PC-3 (cell line): Measurements from ENCODE around the gene CRACR2B. TPM values are rescaled to one million over a fixed set of nuclear protein-coding genes. Genes with fewer than 3 reads are reported as not detected.

ENCODE experiments used
- ATAC-seq: fragments of 200-7000 bp; cut with Tn5 transposase; 2 replicates; pipeline ENCODE4 v1.9.1; 2020; ENCODE audit warnings: mild to moderate bottlenecking, moderate library complexity
- BruUV-seq: library from RNA; stranded (reverse); fragments of 400-500 nt; replicated peaks from 2 replicates; lab custom pipeline; 2021; lab: Mats Ljungman, UMichigan
- CTCF ChIA-PET: fragments of 300-600 bp; sonication (Branson Sonifier 250); formaldehyde crosslinking; loops from one replicate; lab custom pipeline; 2022; ENCODE audit warnings: antibody characterized with exemption; lab: Charles Lee
- POLR2A ChIA-PET: fragments of 300-600 bp; sonication (Branson Sonifier 250); formaldehyde crosslinking; loops from one replicate; lab custom pipeline; 2022; ENCODE audit warnings: antibody characterized with exemption; ENCODE audit not compliant: unreplicated experiment; lab: Charles Lee
- DNase-seq: peaks from one replicate; pipeline ENCODE4 v3.0.0-alpha.2; 2015
- H2AFZ ChIP-seq: fragments of 300-600 bp; sonication (generic); 2 replicates; pipeline ENCODE4 v1.6.0; 2016; ENCODE audit warnings: antibody characterized with exemption, low read length
- H3F3A ChIP-seq: fragments of 300-600 bp; sonication (generic); one replicate; pipeline ENCODE4 v1.6.0; 2017; ENCODE audit warnings: antibody characterized with exemption, low read length, control low read depth, mild to moderate bottlenecking; ENCODE audit not compliant: unreplicated experiment
- H3K27ac ChIP-seq: fragments of 300-600 bp; sonication (generic); 2 replicates; pipeline ENCODE4 v1.5.1; 2016; ENCODE audit warnings: mild to moderate bottlenecking, low read length
- H3K27me3 ChIP-seq: fragments of 300-600 bp; sonication (generic); 2 replicates; pipeline ENCODE4 v1.6.1; 2016; ENCODE audit warnings: low read length, mixed read lengths
- H3K36me3 ChIP-seq: fragments of 300-600 bp; sonication (generic); 2 replicates; pipeline ENCODE4 v1.6.1; 2016; ENCODE audit warnings: low read depth, mixed run types, low read length, mixed read lengths
- H3K4me1 ChIP-seq: fragments of 300-600 bp; sonication (generic); 2 replicates; pipeline ENCODE4 v1.5.1; 2016; ENCODE audit warnings: low read length; ENCODE audit not compliant: insufficient read depth
- H3K4me2 ChIP-seq: fragments of 300-600 bp; sonication (generic); 2 replicates; pipeline ENCODE4 v1.6.0; 2016; ENCODE audit warnings: low read length
- H3K4me3 ChIP-seq: fragments of 300-600 bp; sonication (generic); 2 replicates; pipeline ENCODE4 v1.5.1; 2016; ENCODE audit warnings: mild to moderate bottlenecking, low read length, mixed read lengths
- H3K79me2 ChIP-seq: fragments of 300-600 bp; sonication (generic); 2 replicates; pipeline ENCODE4 v1.6.1; 2017; ENCODE audit warnings: low read length, mixed read lengths
- H3K9ac ChIP-seq: fragments of 300-600 bp; sonication (generic); 2 replicates; pipeline ENCODE4 v1.6.0; 2016; ENCODE audit warnings: mild to moderate bottlenecking, low read length
- H3K9me2 ChIP-seq: fragments of 300-600 bp; sonication (generic); replicated peaks from 2 replicates; pipeline ENCODE4 v1.6.1; 2016; ENCODE audit warnings: mixed run types, low read length, mixed read lengths
- H3K9me3 ChIP-seq: fragments of 300-600 bp; sonication (generic); 2 replicates; pipeline ENCODE4 v1.6.1; 2016; ENCODE audit warnings: low read length, mixed read lengths
- H4K20me1 ChIP-seq: fragments of 300-600 bp; sonication (generic); 2 replicates; pipeline ENCODE4 v1.6.1; 2016; ENCODE audit warnings: low read length, mixed read lengths
- EZH2 ChIP-seq: fragments of 300-600 bp; sonication (generic); IDR thresholded peaks from one replicate; pipeline ENCODE4 v1.6.1; 2017; ENCODE audit warnings: antibody characterized with exemption, mild to moderate bottlenecking, low read length; ENCODE audit not compliant: unreplicated experiment
- EZH2phosphoT487 ChIP-seq: fragments of 300-600 bp; sonication (generic); IDR thresholded peaks from 2 replicates; pipeline ENCODE4 v1.6.1; 2018; ENCODE audit warnings: mild to moderate bottlenecking, antibody characterized with exemption, low read length, borderline replicate concordance
- intact Hi-C: fragments of 100-400 bp; cut with micrococcal nuclease; formaldehyde crosslinking; loops from 2 replicates; pipeline ENCODE4 v1.9.0; 2023
- total RNA-seq: library from RNA; depleted of rRNA; stranded (reverse); fragments of >200 nt; gene quantifications from 2 replicates; pipeline ENCODE4 v1.2.3, GENCODE V29; 2014
- TF ChIP-seq, protein P1 (sequence below): fragments of 300-600 bp; sonication (generic); conservative IDR thresholded peaks from 2 replicates; pipeline ENCODE4 v1.5.1; 2017; ENCODE audit warnings: antibody characterized with exemption, low read depth, mild to moderate bottlenecking, low read length

The CRACR2B gene
- total RNA-seq, 1 experiment from 2014 or later: 10.6 TPM

DNA sequence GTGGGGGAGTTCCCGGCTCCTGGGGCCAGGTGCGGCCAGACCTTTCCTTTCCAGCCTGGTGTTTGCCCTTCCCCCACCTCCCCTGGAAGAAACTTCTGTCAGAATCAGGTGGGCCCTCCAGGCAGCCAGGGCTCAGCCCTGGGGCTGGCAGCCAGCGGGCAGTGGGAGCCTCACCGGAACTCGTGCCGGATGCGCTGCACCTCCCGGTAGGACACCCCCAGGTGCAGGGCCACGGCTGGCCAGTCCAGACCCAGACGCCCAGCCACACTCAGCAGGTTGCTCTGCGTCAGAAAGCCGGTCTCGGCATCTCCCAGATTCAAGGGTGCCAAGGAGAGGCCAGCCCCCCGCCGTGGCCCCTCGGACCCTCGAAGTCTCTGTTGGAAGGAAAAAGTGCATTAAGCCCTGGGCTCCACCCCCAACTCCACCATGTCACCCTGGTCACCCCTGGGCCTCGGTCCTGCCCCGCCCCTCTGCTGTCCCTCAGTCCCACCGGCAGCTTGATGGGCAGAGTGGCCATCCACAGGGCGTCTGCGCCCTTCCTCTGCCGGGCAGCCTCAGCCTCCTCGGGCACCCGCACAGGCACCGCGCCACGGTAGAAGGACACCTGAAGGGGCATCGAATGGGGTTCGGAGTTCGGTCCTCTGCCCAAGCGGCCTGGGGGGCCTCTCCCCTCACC, 27.9 kb upstream of the CRACR2B start:
- H4K20me1 ChIP-seq: no peaks in the 10 kb centered on the region
- intact Hi-C loops: no loop called here
- no TSS peak for BruUV-seq
- no peak overlapping the region for H3K9ac ChIP-seq
- no peak for ATAC-seq
- H3K36me3 ChIP-seq: no peaks in the 10 kb centered on the region; the same call in 1 of the 2 replicates
- H3K79me2 ChIP-seq: peaks cover 24% of the 10 kb centered on the region
- H3K9me3 ChIP-seq: no peaks in the 10 kb centered on the region
- ChIA-PET CTCF (no interaction called here), POLR2A (no interaction called here)
- TF ChIP-seq EZH2phosphoT487 (no peak), EZH2 (no peak)
- TF ChIP-seq, protein P1, sequence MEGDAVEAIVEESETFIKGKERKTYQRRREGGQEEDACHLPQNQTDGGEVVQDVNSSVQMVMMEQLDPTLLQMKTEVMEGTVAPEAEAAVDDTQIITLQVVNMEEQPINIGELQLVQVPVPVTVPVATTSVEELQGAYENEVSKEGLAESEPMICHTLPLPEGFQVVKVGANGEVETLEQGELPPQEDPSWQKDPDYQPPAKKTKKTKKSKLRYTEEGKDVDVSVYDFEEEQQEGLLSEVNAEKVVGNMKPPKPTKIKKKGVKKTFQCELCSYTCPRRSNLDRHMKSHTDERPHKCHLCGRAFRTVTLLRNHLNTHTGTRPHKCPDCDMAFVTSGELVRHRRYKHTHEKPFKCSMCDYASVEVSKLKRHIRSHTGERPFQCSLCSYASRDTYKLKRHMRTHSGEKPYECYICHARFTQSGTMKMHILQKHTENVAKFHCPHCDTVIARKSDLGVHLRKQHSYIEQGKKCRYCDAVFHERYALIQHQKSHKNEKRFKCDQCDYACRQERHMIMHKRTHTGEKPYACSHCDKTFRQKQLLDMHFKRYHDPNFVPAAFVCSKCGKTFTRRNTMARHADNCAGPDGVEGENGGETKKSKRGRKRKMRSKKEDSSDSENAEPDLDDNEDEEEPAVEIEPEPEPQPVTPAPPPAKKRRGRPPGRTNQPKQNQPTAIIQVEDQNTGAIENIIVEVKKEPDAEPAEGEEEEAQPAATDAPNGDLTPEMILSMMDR: no peak
- no peak for DNase-seq
- no peak overlapping the region for H2AFZ ChIP-seq
- H3K27me3 ChIP-seq: no peaks in the 10 kb centered on the region
- no peak overlapping the region for H3K27ac ChIP-seq
- peaks cover 24% of the 10 kb centered on the region for H3K4me1 ChIP-seq
- H3F3A ChIP-seq: peaks cover 4% of the 10 kb centered on the region
- no peaks in the 10 kb centered on the region for H3K9me2 ChIP-seq
- H3K4me3 ChIP-seq: no peak overlapping the region
- no peak overlapping the region for H3K4me2 ChIP-seq

DNA sequence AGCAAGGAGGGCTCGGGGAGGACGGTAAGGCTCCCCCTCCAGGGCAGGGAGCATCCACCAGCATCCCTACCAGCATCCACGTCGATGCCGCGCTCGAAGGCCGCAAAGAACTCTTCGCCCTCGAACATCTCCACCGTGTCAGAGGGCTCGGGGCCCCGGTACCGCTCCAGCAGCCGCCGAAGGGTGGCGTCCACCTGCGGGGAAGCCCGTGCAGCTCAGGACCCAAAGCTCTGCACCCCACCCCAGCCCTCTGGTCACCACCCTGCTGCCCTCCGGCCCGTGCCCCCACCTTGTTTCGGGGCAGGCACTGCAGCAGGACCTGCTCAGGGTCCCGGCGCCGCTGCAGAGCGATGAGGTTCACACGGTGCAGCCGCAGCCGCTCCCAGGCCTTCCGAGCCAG, 27.2 kb upstream of the CRACR2B start:
- ChIA-PET POLR2A (no interaction called here), CTCF (no interaction called here)
- Histone ChIP-seq H3K27me3 (no peaks in the 10 kb centered on the region), H3K36me3 (no peaks in the 10 kb centered on the region), H3F3A (peaks cover 4% of the 10 kb centered on the region), H3K9me2 (no peaks in the 10 kb centered on the region), H3K4me1 (peaks cover 20% of the 10 kb centered on the region), H3K9me3 (no peaks in the 10 kb centered on the region), H3K9ac (no peak overlapping the region), H3K4me2 (no peak overlapping the region), H3K27ac (no peak overlapping the region), H3K4me3 (no peak overlapping the region), H3K79me2 (peaks cover 19% of the 10 kb centered on the region), H4K20me1 (no peaks in the 10 kb centered on the region), H2AFZ (no peak overlapping the region)
- intact Hi-C loops: no loop called here
- no peak for TF ChIP-seq EZH2
- TF ChIP-seq, protein P1: no peak
- TF ChIP-seq EZH2phosphoT487: no peak
- no TSS peak for BruUV-seq
- no peak for ATAC-seq
- no peak for DNase-seq

DNA sequence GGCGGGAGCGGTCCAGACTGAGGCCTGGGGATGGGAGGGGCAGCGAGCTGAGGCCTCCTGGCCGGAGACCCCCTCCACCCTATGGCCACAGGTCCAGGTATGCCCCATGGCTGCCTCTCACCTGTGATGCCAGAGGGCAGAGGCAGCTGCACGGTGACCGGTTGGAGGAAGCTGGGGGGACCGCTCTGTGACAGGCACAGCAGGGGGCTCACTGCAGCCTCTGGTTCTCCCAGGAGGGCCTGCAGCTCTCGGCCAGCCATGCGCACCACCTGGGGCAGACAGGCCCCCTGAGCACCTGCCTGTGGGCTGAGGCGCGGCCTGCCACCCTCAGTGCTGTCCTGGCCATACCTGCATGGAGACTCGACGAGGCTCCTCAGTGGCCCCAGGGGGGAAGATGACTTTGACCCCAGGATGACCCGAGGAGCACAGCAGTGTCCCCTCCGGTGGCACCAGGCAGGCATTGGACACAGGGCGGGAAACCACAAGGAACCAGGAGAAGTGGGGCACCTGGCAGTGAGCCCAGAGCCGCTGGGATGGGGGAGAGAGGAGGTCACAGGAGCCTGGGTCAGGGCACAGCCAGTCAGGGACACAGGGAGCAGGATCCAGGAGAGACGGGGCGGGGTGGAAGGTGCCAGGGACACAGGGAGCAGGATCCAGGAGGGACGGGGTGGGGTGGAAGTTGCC, 26.5 kb upstream of the CRACR2B start:
- H3F3A ChIP-seq: peaks cover 4% of the 10 kb centered on the region
- no peak for ATAC-seq
- POLR2A ChIA-PET: no interaction called here

More for the DNA sequence above, 26.5 kb upstream of the CRACR2B start:
- Histone ChIP-seq H2AFZ (no peak overlapping the region), H3K4me2 (no peak overlapping the region), H4K20me1 (no peaks in the 10 kb centered on the region), H3K36me3 (no peaks in the 10 kb centered on the region), H3K27ac (no peak overlapping the region), H3K9me2 (no peaks in the 10 kb centered on the region), H3K27me3 (no peaks in the 10 kb centered on the region), H3K79me2 (peaks cover 14% of the 10 kb centered on the region; the same call in 1 of the 2 replicates), H3K9ac (no peak overlapping the region), H3K9me3 (no peaks in the 10 kb centered on the region), H3K4me3 (no peak overlapping the region), H3K4me1 (peaks cover 17% of the 10 kb centered on the region)
- no TSS peak for BruUV-seq
- no peak for DNase-seq
- CTCF ChIA-PET: no interaction called here
- intact Hi-C loops: no loop called here
- TF ChIP-seq, protein P1: no peak
- no peak for TF ChIP-seq EZH2phosphoT487
- TF ChIP-seq EZH2: no peak
